ENCODE measurements around the gene NLGN4X. TPM values are rescaled to one million over a fixed set of nuclear protein-coding genes. Genes with fewer than 3 reads are reported as not detected.
A peak's percentile ranks its signal among the peaks of the same experiment; 100 is the strongest.

The NLGN4X gene
- total RNA-seq, 1 donor from 2014 or later = 11.5 TPM

- DNase-seq (ENCODE audit: low read depth) (no peak), FAIRE-seq (no peak)
- Histone ChIP-seq H3K27ac (ENCODE audit: low read depth, low read length) (no peak overlapping the region), H2AFZ (ENCODE audit: low read depth, low read length) (no peak overlapping the region), H3K79me2 (ENCODE audit: insufficient read depth, low read length) (no peaks in the 10 kb centered on the region), H3K36me3 (ENCODE audit: insufficient read depth, low read length) (no peaks in the 10 kb centered on the region), H3K4me2 (ENCODE audit: low read length) (no peak overlapping the region), H3K9ac (ENCODE audit: low read length) (no peak overlapping the region), H3K4me3 (ENCODE audit: insufficient read depth, low read depth, low read length) (no peak overlapping the region), H3K9me3 (ENCODE audit: insufficient read depth, low read depth, low read length) (no peaks in the 10 kb centered on the region), H3K27me3 (ENCODE audit: insufficient read depth, low read length) (no peaks in the 10 kb centered on the region), H4K20me1 (ENCODE audit: insufficient read depth, low read length) (no peaks in the 10 kb centered on the region), H3K4me1 (ENCODE audit: insufficient read depth, low read length) (no peaks in the 10 kb centered on the region)
- Mint-ChIP-seq H3K36me3 (ENCODE audit: low read depth, unreplicated experiment) (no peaks in the 10 kb centered on the region), H3K27ac (ENCODE audit: unreplicated experiment) (no peak overlapping the region), H3K27me3 (ENCODE audit: low read depth, unreplicated experiment) (no peaks in the 10 kb centered on the region), H3K9me3 (ENCODE audit: unreplicated experiment) (no peaks in the 10 kb centered on the region), H3K4me3 (ENCODE audit: unreplicated experiment) (no peak overlapping the region), H3K4me1 (ENCODE audit: low read depth, unreplicated experiment) (no peaks in the 10 kb centered on the region)
- TF ChIP-seq CTCF (IDR thresholded peaks at IDR 0.05; ENCODE audit: insufficient read depth, low read depth, low read length) (no peak), EZH2 (IDR thresholded peaks at IDR 0.05; ENCODE audit: insufficient read depth, low read length) (no peak)
Observed at GRCh38 chrX:6257025-6257424, 28.4 kb upstream of the NLGN4X start.

- Mint-ChIP-seq H3K4me3 (ENCODE audit: unreplicated experiment) (no peak overlapping the region), H3K27me3 (ENCODE audit: low read depth, unreplicated experiment) (no peaks in the 10 kb centered on the region), H3K36me3 (ENCODE audit: low read depth, unreplicated experiment) (no peaks in the 10 kb centered on the region), H3K27ac (ENCODE audit: unreplicated experiment) (no peak overlapping the region), H3K9me3 (ENCODE audit: unreplicated experiment) (no peaks in the 10 kb centered on the region), H3K4me1 (ENCODE audit: low read depth, unreplicated experiment) (no peaks in the 10 kb centered on the region)
- H3K9me3 ChIP-seq (ENCODE audit: insufficient read depth, low read depth, low read length) = no peaks in the 10 kb centered on the region
- H3K4me2 ChIP-seq (ENCODE audit: low read length) = no peak overlapping the region
- no peak for FAIRE-seq
- H3K9ac ChIP-seq (ENCODE audit: low read length) = no peak overlapping the region
- H3K36me3 ChIP-seq (ENCODE audit: insufficient read depth, low read length) = no peaks in the 10 kb centered on the region
- H4K20me1 ChIP-seq (ENCODE audit: insufficient read depth, low read length) = no peaks in the 10 kb centered on the region
- no peaks in the 10 kb centered on the region for H3K79me2 ChIP-seq (ENCODE audit: insufficient read depth, low read length)
- TF ChIP-seq EZH2 (IDR thresholded peaks at IDR 0.05; ENCODE audit: insufficient read depth, low read length) (no peak), CTCF (IDR thresholded peaks at IDR 0.05; ENCODE audit: insufficient read depth, low read depth, low read length) (no peak)
- no peak for DNase-seq (ENCODE audit: low read depth)
- H3K27ac ChIP-seq (ENCODE audit: low read depth, low read length) = no peak overlapping the region
- H2AFZ ChIP-seq (ENCODE audit: low read depth, low read length) = no peak overlapping the region
- H3K27me3 ChIP-seq (ENCODE audit: insufficient read depth, low read length) = no peaks in the 10 kb centered on the region
- no peaks in the 10 kb centered on the region for H3K4me1 ChIP-seq (ENCODE audit: insufficient read depth, low read length)
- H3K4me3 ChIP-seq (ENCODE audit: insufficient read depth, low read depth, low read length) = no peak overlapping the region
Observed at GRCh38 chrX:6244666-6245065, 16.0 kb upstream of the NLGN4X start.

- no peaks in the 10 kb centered on the region for H3K27me3 Mint-ChIP-seq (ENCODE audit: low read depth, unreplicated experiment)
- Histone ChIP-seq H3K27ac (ENCODE audit: low read depth, low read length) (no peak overlapping the region), H3K36me3 (ENCODE audit: insufficient read depth, low read length) (no peaks in the 10 kb centered on the region), H2AFZ (ENCODE audit: low read depth, low read length) (no peak overlapping the region), H3K4me3 (ENCODE audit: insufficient read depth, low read depth, low read length) (no peak overlapping the region), H3K4me2 (ENCODE audit: low read length) (no peak overlapping the region), H3K9me3 (ENCODE audit: insufficient read depth, low read depth, low read length) (no peaks in the 10 kb centered on the region), H3K27me3 (ENCODE audit: insufficient read depth, low read length) (no peaks in the 10 kb centered on the region), H4K20me1 (ENCODE audit: insufficient read depth, low read length) (no peaks in the 10 kb centered on the region), H3K4me1 (ENCODE audit: insufficient read depth, low read length) (no peaks in the 10 kb centered on the region), H3K9ac (ENCODE audit: low read length) (no peak overlapping the region), H3K79me2 (ENCODE audit: insufficient read depth, low read length) (no peaks in the 10 kb centered on the region)
- H3K9me3 Mint-ChIP-seq (ENCODE audit: unreplicated experiment) = no peaks in the 10 kb centered on the region
- no peaks in the 10 kb centered on the region for H3K4me1 Mint-ChIP-seq (ENCODE audit: low read depth, unreplicated experiment)
- DNase-seq (ENCODE audit: low read depth) (peak; percentile 74), FAIRE-seq (no peak)
- no peak overlapping the region for H3K27ac Mint-ChIP-seq (ENCODE audit: unreplicated experiment)
- H3K36me3 Mint-ChIP-seq (ENCODE audit: low read depth, unreplicated experiment) = no peaks in the 10 kb centered on the region
- no peak overlapping the region for H3K4me3 Mint-ChIP-seq (ENCODE audit: unreplicated experiment)
- TF ChIP-seq EZH2 (IDR thresholded peaks at IDR 0.05; ENCODE audit: insufficient read depth, low read length) (no peak), CTCF (IDR thresholded peaks at IDR 0.05; ENCODE audit: insufficient read depth, low read depth, low read length) (no peak)
Observed at GRCh38 chrX:6238576-6238975, 9.9 kb upstream of the NLGN4X start.

Measured in astrocyte (in vitro differentiated cells and primary cell).